Left lung (tissue), 10 donors: Measurements from ENCODE around the gene CCR3. TPM values are rescaled to one million over a fixed set of nuclear protein-coding genes. Genes with fewer than 3 reads are reported as not detected.

ENCODE experiments used
- ATAC-seq: fragments of 200-7000 bp; cut with Tn5 transposase; one replicate; pipeline ENCODE4 v1.9.1; 2020; ENCODE audit warnings: moderate library complexity
- DNase-seq, 4 donors: peaks; one replicate each; pipeline ENCODE4 v3.0.0-alpha.2; 2013 to 2020
- H3K27ac ChIP-seq, 2 donors: fragments of 200-600 bp; sonication (generic) in 1 of 2; one replicate each; pipeline versions ENCODE4 v1.5.0 to v1.8.0; 2020 to 2021
- H3K27me3 ChIP-seq, 2 donors: fragments of 200-600 bp; sonication (generic) in 1 of 2; one replicate each; pipeline versions ENCODE4 v1.5.0 to v1.8.0; 2020 to 2021
- H3K36me3 ChIP-seq, 2 donors: fragments of 200-600 bp; sonication (generic) in 1 of 2; one replicate each; pipeline versions ENCODE4 v1.5.0 to v1.8.0; 2020 to 2021
- H3K4me1 ChIP-seq, 2 donors: fragments of 200-600 bp; one replicate each; pipeline ENCODE4 v1.8.0; 2021
- H3K4me3 ChIP-seq, 2 donors: fragments of 200-600 bp; sonication (generic) in 1 of 2; one replicate each; pipeline versions ENCODE4 v1.5.0 to v1.8.0; 2020 to 2021; ENCODE audit warnings: mild to moderate bottlenecking in 1 of 2
- H3K9me3 ChIP-seq, 2 donors: fragments of 200-600 bp; sonication (generic) in 1 of 2; one replicate each; pipeline versions ENCODE4 v1.5.0 to v1.8.0; 2020 to 2021
- intact Hi-C, 2 donors: fragments of 100-400 bp; cut with DNase I; formaldehyde crosslinking; loops; one replicate each; pipeline versions ENCODE4 v1.11.2 to v1.14.2; 2022
- polyA plus RNA-seq, 6 donors: library from polyadenylated mRNA; unstranded; fragments of 120-200 nt; gene quantifications; one replicate each; pipeline ENCODE4 v1.2.1, GENCODE V29; 2013; ENCODE audit not compliant: insufficient read length in 6 of 6
- total RNA-seq, 2 donors: library from RNA; stranded (reverse); fragmentation: NEBNext Ultra II Directional; extraction: Animal tissue kit (Norgen Biotek cat#: 25700); gene quantifications; one replicate each; pipeline ENCODE4 v1.2.1, GENCODE V29; 2021
- TF ChIP-seq, protein P1 (sequence below), 2 donors: fragments of 200-600 bp; sonication (generic) in 1 of 2; IDR thresholded peaks; one replicate each; pipeline versions ENCODE4 v1.5.0 to v1.8.0; 2021; ENCODE audit warnings: antibody characterized with exemption in 2 of 2
- donor health status: DM: no; HTN: yes; CAD: no.
- donor health status: DM: no; HTN: no; CAD: no.

Gene CCR3
- total and polyA plus RNA-seq, 8 donors = 0.10 to 0.22 (median 0.20) TPM; not detected in 3

DNA sequence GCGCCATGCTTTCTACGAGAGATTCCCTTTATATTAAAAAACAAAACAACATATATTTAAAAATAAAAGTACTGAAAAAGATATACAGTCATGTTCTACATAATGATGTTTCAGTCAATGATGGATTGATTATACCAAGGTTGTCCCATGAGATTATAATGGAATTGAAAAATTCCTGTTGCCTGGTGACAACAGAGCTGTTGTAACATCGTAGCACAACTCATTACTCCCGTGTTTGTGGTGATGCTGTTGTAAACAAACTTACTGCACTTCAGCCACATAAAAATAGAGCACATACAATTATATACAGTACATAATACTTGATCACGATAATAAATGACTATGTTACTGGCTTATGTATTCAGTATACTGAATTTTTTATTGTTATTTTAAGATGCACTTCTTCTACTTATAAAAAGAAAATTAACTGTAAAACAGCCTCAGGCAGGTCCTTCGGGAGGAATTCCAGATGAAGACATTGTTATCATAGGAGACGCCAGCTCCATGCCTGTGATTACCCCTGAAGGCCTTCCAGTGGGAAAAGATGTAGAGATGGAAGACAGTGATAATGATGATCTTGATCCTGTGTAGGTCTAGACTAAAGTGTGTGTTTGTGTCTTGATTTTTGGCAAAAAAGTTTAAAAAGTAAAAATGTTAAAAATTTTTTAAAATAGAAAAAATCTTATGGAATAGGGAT is 45.9 kb upstream of the CCR3 start:
- Histone ChIP-seq H3K4me3 (no peak overlapping the region), H3K36me3 (peaks cover 0 to 9% of the 10 kb centered on the region in 2 donors), H3K4me1 (peaks cover 0 to 39% of the 10 kb centered on the region in 2 donors), H3K9me3 (peaks cover 0 to 13% of the 10 kb centered on the region in 2 donors), H3K27me3 (no peaks in the 10 kb centered on the region), H3K27ac (no peak overlapping the region)
- ATAC-seq = no peak
- DNase-seq = no peak
- intact Hi-C loops = no loop called here
- TF ChIP-seq, protein P1, sequence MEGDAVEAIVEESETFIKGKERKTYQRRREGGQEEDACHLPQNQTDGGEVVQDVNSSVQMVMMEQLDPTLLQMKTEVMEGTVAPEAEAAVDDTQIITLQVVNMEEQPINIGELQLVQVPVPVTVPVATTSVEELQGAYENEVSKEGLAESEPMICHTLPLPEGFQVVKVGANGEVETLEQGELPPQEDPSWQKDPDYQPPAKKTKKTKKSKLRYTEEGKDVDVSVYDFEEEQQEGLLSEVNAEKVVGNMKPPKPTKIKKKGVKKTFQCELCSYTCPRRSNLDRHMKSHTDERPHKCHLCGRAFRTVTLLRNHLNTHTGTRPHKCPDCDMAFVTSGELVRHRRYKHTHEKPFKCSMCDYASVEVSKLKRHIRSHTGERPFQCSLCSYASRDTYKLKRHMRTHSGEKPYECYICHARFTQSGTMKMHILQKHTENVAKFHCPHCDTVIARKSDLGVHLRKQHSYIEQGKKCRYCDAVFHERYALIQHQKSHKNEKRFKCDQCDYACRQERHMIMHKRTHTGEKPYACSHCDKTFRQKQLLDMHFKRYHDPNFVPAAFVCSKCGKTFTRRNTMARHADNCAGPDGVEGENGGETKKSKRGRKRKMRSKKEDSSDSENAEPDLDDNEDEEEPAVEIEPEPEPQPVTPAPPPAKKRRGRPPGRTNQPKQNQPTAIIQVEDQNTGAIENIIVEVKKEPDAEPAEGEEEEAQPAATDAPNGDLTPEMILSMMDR (IDR thresholded peaks at IDR 0.05) = no peak

DNA sequence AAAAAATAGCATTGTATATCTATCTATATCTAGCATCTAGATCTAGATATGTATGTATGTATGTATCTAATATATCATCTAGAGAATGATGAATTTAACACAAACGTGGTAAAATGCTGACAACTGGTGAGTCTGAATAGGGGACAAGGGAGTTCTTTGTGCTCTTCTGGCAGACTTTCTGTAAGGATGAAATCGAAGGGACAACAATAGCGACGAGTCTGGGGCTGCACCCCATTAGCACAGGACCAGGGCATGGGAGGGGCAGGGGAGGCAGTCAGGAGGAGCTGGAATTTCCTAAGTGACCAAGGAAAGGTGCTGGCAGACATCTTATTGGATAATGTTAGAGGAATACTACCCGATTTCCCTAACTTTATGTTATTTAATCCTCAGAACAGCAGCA is 42.0 kb upstream of the CCR3 start:
- TF ChIP-seq, protein P1 (IDR thresholded peaks at IDR 0.05) = no peak
- ATAC-seq = no peak
- intact Hi-C loops = no loop called here

DNA sequence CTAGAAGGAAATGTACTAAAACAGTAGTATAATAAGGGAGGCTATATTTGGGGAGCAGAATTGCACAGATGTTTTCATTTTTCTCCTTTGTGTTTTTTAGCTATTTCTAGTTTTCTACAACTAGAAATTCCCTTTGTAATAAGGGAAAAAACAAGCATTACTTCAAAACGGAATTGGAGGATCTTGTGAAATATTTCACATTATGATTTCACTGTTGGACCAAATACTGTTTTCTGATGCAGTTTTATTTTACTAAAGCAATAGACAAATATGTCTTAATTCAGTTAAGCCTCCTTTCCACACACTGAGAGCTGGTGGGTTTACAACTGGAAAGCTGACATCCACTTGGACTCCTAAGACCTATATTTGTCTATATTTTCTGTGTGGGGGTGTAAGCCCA is 41.5 kb upstream of the CCR3 start:
- no peaks in the 10 kb centered on the region for H3K9me3 ChIP-seq
- H3K4me1 ChIP-seq = peaks cover 0 to 49% of the 10 kb centered on the region in 2 donors
- TF ChIP-seq, protein P1 (IDR thresholded peaks at IDR 0.05) = no peak
- ATAC-seq (no peak), DNase-seq (no peak)
- intact Hi-C loops = no loop called here
- H3K27me3 ChIP-seq = no peaks in the 10 kb centered on the region
- no peak overlapping the region for H3K4me3 ChIP-seq
- no peak overlapping the region for H3K27ac ChIP-seq
- H3K36me3 ChIP-seq = peaks cover 0 to 51% of the 10 kb centered on the region in 2 donors

More for the DNA sequence above, 42.0 kb upstream of the CCR3 start:
- Histone ChIP-seq H3K36me3 (peaks cover 0 to 47% of the 10 kb centered on the region in 2 donors), H3K9me3 (no peaks in the 10 kb centered on the region), H3K4me1 (peaks cover 0 to 44% of the 10 kb centered on the region in 2 donors), H3K27ac (no peak overlapping the region), H3K27me3 (no peaks in the 10 kb centered on the region), H3K4me3 (no peak overlapping the region)
- DNase-seq = no peak

DNA sequence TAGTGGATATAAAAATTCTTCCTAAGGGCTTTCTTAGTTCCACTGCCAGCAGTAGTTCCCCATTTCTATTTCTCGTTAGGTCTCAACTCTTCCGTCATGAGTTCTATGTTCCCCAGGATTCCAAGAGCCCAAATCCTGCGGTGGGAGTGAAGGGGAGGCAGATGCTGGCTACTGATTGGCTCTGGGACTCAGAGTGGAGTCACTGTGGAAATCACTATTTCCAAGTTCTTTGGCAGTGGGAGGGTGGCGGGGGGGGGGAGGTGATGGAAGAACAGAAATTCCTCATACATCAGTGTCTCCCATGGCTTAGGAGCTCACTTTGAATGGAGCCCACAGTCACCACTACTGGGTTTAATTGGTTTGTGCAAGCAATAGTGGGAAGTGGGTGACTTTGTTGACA is 39.7 kb upstream of the CCR3 start:
- no peaks in the 10 kb centered on the region for H3K9me3 ChIP-seq
- peak overlapping the region in 1 of 2 donors; percentile 23 for H3K27ac ChIP-seq
- ATAC-seq (no peak), DNase-seq (no peak)
- peaks cover 0 to 51% of the 10 kb centered on the region in 2 donors for H3K36me3 ChIP-seq
- H3K4me1 ChIP-seq = peaks cover 0 to 54% of the 10 kb centered on the region in 2 donors
- intact Hi-C loops = no loop called here
- H3K4me3 ChIP-seq = peak overlapping the region in 1 of 2 donors; percentile 9
- H3K27me3 ChIP-seq = no peaks in the 10 kb centered on the region
- TF ChIP-seq, protein P1 (IDR thresholded peaks at IDR 0.05) = no peak

DNA sequence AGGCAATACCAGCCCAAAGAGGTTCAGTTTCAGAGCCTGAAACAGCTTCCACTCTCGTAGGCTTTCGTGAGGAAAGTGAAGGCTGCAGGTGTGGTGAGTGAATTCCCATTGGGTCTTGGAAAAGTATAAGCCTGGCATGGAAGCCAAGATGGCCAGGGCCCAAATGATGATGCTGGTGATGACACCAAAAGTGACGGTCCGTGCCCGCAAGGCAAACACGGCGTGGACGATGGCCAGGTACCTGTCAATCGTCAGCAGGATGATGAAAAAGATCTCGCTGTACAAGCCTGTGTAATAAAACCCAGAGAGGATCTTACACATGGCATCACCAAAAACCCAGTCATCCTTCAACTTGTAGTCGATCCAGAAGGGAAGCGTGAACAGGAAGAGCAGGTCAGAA is 38.6 kb upstream of the CCR3 start:
- H3K36me3 ChIP-seq = peaks cover 0 to 51% of the 10 kb centered on the region in 2 donors
- no peak overlapping the region for H3K4me3 ChIP-seq
- no peaks in the 10 kb centered on the region for H3K9me3 ChIP-seq
- TF ChIP-seq, protein P1 (IDR thresholded peaks at IDR 0.05) = no peak
- H3K27ac ChIP-seq = no peak overlapping the region
- DNase-seq = no peak
- H3K27me3 ChIP-seq = no peaks in the 10 kb centered on the region
- intact Hi-C loops = no loop called here
- H3K4me1 ChIP-seq = peaks cover 0 to 59% of the 10 kb centered on the region in 2 donors
- no peak for ATAC-seq
